ENCODE data around the gene ANXA1.

DNA sequence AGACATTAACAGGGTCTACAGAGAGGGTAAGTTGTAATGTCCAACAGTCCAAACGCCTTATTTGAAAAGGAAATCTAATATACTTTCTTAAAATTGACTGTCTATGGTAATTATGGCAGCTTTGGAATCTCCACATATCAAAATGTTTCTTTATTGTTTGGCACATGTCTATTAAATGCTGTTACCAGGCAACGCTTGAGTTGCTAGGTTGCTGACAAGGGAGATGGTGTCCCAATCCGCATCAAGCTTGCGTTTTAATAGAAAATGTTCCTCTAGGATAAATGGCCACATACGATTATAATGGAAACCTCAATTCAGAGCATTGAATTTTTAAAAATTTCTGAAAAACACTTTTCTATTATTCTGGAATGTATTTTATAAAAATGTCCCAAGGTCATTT, 9.2 kb downstream of the ANXA1 start:
- no peak for TF ChIP-seq EZH2 (IDR thresholded peaks at IDR 0.05; ENCODE audit: insufficient read depth, poor library complexity, severe bottlenecking)
- TF ChIP-seq EZH2phosphoT487 (IDR thresholded peaks at IDR 0.05; ENCODE audit: insufficient read depth, low read depth) = no peak
